H1 (cell line): ENCODE results near the gene TGFBR1.

Experiments used
- CBX5 ChIP-seq: fragments of 300-800, 300-1000 bp; sonication (generic); IDR thresholded peaks from 2 replicates; pipeline ENCODE4 v1.7.1; 2016; ENCODE audit warnings: antibody characterized with exemption, low read length, low read depth
- EP300 ChIP-seq, 2 experiments: IDR thresholded peaks; 1 replicate in 1 of 2; 2 replicates in 1 of 2; pipeline ENCODE4 v1.6.1; 2011 to 2012; ENCODE audit warnings: low read depth in 2 of 2, low read length in 2 of 2, mild to moderate bottlenecking in 2 of 2, borderline replicate concordance in 1 of 2, inconsistent platforms in 1 of 2, moderate library complexity in 1 of 2
- EZH2 ChIP-seq: fragments of 200-600 bp; sonication (generic); IDR thresholded peaks from 2 replicates; pipeline ENCODE4 v1.7.1; 2012; ENCODE audit warnings: low read depth, mild to moderate bottlenecking, moderate library complexity, low read length, inconsistent platforms; ENCODE audit not compliant: severe bottlenecking
- GTF2F1 ChIP-seq: IDR thresholded peaks from 2 replicates; pipeline ENCODE4 v1.6.1; 2012; ENCODE audit warnings: low read depth, low read length, improper control_type of control experiment, borderline replicate concordance
- JUN ChIP-seq: IDR thresholded peaks from 2 replicates; pipeline ENCODE4 v1.6.1; 2011; ENCODE audit warnings: low read depth, mild to moderate bottlenecking, improper control_type of control experiment, low read length
- POLR2A ChIP-seq, 2 experiments: IDR thresholded peaks; 1 replicate in 1 of 2; 2 replicates in 1 of 2; pipeline ENCODE4 v1.6.1; 2011; ENCODE audit warnings: low read depth in 2 of 2, low read length in 2 of 2, mild to moderate bottlenecking in 2 of 2; ENCODE audit errors: control extremely low read depth in 1 of 2
- POLR2AphosphoS5 ChIP-seq: IDR thresholded peaks from 2 replicates; pipeline ENCODE4 v1.6.1; 2011; ENCODE audit warnings: low read depth, low read length
- RAD21 ChIP-seq, 2 experiments: IDR thresholded peaks in 1 of 2; conservative IDR thresholded peaks in 1 of 2; 2 replicates each; pipeline ENCODE4 v1.6.1; 2011; ENCODE audit warnings: low read depth in 2 of 2, low read length in 2 of 2, improper control_type of control experiment in 1 of 2, inconsistent platforms in 1 of 2, mild to moderate bottlenecking in 1 of 2, moderate library complexity in 1 of 2
- RFX5 ChIP-seq: IDR thresholded peaks from 2 replicates; pipeline ENCODE4 v1.6.1; 2011; ENCODE audit warnings: low read depth, low read length, improper control_type of control experiment, borderline replicate concordance
- TCF12 ChIP-seq: IDR thresholded peaks from 2 replicates; pipeline ENCODE4 v1.6.1; 2011; ENCODE audit warnings: low read depth, mild to moderate bottlenecking, low read length
- YY1 ChIP-seq: IDR thresholded peaks from 2 replicates; pipeline ENCODE4 v1.6.1; 2011; ENCODE audit warnings: low read depth, mild to moderate bottlenecking, low read length
- TF ChIP-seq, protein P1 (sequence below), 3 experiments: IDR thresholded peaks; 1 replicate in 2 of 3; 2 replicates in 1 of 3; pipeline versions ENCODE4 v1.5.1 to v1.6.1; 2011; ENCODE audit warnings: low read length in 3 of 3, mild to moderate bottlenecking in 3 of 3, inconsistent platforms in 2 of 3, low read depth in 1 of 3, moderate library complexity in 1 of 3; ENCODE audit not compliant: insufficient read depth in 1 of 3; ENCODE audit errors: control extremely low read depth in 1 of 3

DNA sequence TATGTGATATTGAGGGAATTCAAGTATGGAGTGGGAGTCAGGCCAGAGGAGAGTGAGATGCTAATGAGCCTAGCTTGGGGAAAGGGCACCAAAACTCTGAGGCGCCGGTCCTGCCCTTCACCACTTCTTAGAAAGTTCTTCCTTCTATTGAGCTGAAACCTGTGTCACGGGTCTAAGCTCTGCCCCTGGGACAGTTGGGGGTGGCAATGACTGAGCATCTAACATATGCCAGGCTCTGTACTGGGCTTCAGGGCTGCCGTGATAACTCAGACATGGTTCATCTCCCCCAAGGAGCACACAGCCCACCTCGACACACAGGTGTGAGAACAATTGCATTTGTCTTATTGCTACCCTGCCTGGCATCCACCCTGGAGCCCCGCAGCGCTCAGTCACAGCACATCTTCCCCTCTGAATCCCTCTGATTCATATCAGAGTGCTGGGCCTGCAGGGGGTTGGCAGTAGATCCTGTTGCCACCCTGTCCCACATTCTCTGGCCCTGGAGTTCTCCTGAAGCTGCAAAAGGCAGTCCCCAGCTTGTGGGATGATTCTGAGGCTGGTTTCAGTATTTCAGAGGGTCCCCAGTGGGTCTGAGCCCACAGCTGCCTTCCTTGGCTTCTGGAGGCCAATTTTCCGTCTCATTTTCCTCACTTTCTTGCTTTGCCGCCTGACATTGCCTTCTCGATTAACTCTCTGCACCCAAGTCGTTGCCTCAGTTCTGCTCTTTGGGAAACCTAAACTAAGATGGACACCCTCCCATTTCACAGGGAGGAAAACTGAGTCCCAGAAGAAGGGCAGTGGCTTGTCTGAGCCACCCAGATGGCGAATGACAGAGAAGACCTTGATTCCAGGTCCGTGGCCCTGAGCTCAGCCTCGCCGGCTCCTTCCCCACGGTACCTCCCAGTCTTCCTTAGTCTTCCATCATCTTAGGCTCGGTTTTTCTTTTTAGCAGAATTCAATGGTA lies 74.3 kb downstream of the TGFBR1 start:
- TF ChIP-seq YY1 (no peak), POLR2AphosphoS5 (no peak), EP300 (IDR thresholded peaks at IDR 0.05; ENCODE audit: borderline replicate concordance in 1 of 2, low read depth in 2 of 2, low read length in 2 of 2) (no peak), POLR2A (IDR thresholded peaks at IDR 0.05; ENCODE audit: control extremely low read depth in 1 of 2, low read depth in 2 of 2, low read length in 2 of 2) (no peak), JUN (no peak), RAD21 (IDR thresholded peaks at IDR 0.05 in 1 of 2, conservative IDR thresholded peaks at IDR 0.05 in 1 of 2; ENCODE audit: low read depth in 2 of 2, low read length in 2 of 2) (no peak), RFX5 (no peak), CBX5 (no peak), TCF12 (no peak), EZH2 (no peak), GTF2F1 (no peak)
- TF ChIP-seq, protein P1, sequence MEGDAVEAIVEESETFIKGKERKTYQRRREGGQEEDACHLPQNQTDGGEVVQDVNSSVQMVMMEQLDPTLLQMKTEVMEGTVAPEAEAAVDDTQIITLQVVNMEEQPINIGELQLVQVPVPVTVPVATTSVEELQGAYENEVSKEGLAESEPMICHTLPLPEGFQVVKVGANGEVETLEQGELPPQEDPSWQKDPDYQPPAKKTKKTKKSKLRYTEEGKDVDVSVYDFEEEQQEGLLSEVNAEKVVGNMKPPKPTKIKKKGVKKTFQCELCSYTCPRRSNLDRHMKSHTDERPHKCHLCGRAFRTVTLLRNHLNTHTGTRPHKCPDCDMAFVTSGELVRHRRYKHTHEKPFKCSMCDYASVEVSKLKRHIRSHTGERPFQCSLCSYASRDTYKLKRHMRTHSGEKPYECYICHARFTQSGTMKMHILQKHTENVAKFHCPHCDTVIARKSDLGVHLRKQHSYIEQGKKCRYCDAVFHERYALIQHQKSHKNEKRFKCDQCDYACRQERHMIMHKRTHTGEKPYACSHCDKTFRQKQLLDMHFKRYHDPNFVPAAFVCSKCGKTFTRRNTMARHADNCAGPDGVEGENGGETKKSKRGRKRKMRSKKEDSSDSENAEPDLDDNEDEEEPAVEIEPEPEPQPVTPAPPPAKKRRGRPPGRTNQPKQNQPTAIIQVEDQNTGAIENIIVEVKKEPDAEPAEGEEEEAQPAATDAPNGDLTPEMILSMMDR (IDR thresholded peaks at IDR 0.05; ENCODE audit: control extremely low read depth in 1 of 3, insufficient read depth in 1 of 3, low read depth in 1 of 3, low read length in 3 of 3) = no peak
